MM.1S (cell line): Measurements from ENCODE around the gene UTP25.

ENCODE experiments used
- EZH2 ChIP-seq: fragments of 300-600 bp; sonication (generic); optimal IDR thresholded peaks from 2 replicates; pipeline ENCODE3; 2017; ENCODE audit warnings: low read depth, mild to moderate bottlenecking, antibody characterized with exemption, low read length, mixed read lengths
- EZH2phosphoT487 ChIP-seq: fragments of 300-600 bp; sonication (generic); IDR thresholded peaks from 2 replicates; pipeline ENCODE4 v1.6.1; 2018; ENCODE audit warnings: antibody characterized with exemption, low read length
- TF ChIP-seq, protein P1 (sequence below): fragments of 300-600 bp; sonication (generic); IDR thresholded peaks from 2 replicates; pipeline ENCODE4 v1.5.1; 2016; ENCODE audit warnings: antibody characterized with exemption, low read length, mixed read lengths

DNA sequence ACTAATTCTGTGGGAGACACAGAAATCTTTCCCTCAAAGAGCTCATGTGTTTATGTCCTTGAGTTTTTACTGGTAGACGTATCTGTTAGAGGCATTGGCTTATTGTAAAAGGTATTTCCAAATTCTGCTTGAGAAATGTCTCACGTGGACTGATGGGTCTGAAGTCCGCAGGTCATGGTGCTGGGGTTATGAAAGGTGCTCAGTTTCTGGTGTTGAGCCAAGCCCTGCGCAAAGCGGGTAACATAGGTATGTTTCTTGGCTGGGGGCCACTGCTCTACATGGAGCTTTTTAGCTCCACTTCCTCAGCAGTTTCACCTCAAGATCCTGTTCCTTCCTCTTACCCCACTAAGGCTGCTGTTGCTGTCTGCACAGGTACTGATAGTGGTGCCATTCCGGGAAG is 10.8 kb downstream of the UTP25 start:
- TF ChIP-seq, protein P1, sequence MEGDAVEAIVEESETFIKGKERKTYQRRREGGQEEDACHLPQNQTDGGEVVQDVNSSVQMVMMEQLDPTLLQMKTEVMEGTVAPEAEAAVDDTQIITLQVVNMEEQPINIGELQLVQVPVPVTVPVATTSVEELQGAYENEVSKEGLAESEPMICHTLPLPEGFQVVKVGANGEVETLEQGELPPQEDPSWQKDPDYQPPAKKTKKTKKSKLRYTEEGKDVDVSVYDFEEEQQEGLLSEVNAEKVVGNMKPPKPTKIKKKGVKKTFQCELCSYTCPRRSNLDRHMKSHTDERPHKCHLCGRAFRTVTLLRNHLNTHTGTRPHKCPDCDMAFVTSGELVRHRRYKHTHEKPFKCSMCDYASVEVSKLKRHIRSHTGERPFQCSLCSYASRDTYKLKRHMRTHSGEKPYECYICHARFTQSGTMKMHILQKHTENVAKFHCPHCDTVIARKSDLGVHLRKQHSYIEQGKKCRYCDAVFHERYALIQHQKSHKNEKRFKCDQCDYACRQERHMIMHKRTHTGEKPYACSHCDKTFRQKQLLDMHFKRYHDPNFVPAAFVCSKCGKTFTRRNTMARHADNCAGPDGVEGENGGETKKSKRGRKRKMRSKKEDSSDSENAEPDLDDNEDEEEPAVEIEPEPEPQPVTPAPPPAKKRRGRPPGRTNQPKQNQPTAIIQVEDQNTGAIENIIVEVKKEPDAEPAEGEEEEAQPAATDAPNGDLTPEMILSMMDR = no peak
- TF ChIP-seq EZH2phosphoT487 (no peak), EZH2 (no peak)
